Trophoblast cell (in vitro differentiated cells and primary cell): ENCODE data around the gene REV1.
"Not testable (repeated sequence)": the region's sequence is repeated elsewhere in the genome, so short reads cannot be mapped to it uniquely, and the experiment has no call there.

Experiments used
- DNase-seq, 2 donors: peaks; one replicate each; pipeline ENCODE4 v3.0.0-alpha.2; 2016
- H2AFZ ChIP-seq: 2 replicates; pipeline ENCODE4 v1.6.1; 2013; ENCODE audit warnings: low read length, moderate library complexity, mild to moderate bottlenecking; ENCODE audit not compliant: insufficient read depth, poor library complexity
- H2AK5ac ChIP-seq: 2 replicates; pipeline ENCODE4 v1.6.1; 2013; ENCODE audit warnings: mild to moderate bottlenecking, low read length
- H2BK120ac ChIP-seq: 2 replicates; pipeline ENCODE4 v1.6.1; 2013; ENCODE audit warnings: low read length, mild to moderate bottlenecking, moderate library complexity; ENCODE audit not compliant: insufficient read depth, poor library complexity
- H2BK12ac ChIP-seq: 2 replicates; pipeline ENCODE4 v1.6.1; 2013; ENCODE audit warnings: mild to moderate bottlenecking, low read length, moderate library complexity
- H2BK5ac ChIP-seq: 2 replicates; pipeline ENCODE4 v1.6.1; 2013; ENCODE audit warnings: low read length, low read depth, moderate library complexity, mild to moderate bottlenecking; ENCODE audit not compliant: poor library complexity
- H3K14ac ChIP-seq: 2 replicates; pipeline ENCODE4 v1.6.1; 2013; ENCODE audit warnings: mild to moderate bottlenecking, low read length
- H3K18ac ChIP-seq: 2 replicates; pipeline ENCODE4 v1.6.1; 2013; ENCODE audit warnings: mild to moderate bottlenecking, low read length
- H3K23ac ChIP-seq: 2 replicates; pipeline ENCODE4 v1.6.1; 2013; ENCODE audit warnings: low read length
- H3K27ac ChIP-seq: 2 replicates; pipeline ENCODE4 v1.5.1; 2013; ENCODE audit warnings: low read depth, mild to moderate bottlenecking, inconsistent platforms, low read length, moderate library complexity
- H3K27me3 ChIP-seq: 2 replicates; pipeline ENCODE4 v1.6.1; 2013; ENCODE audit warnings: inconsistent platforms, mild to moderate bottlenecking, low read length, moderate library complexity; ENCODE audit not compliant: insufficient read depth
- H3K36me3 ChIP-seq, 2 experiments: 1 replicate in 1 of 2; 2 replicates in 1 of 2; pipeline ENCODE4 v1.6.1; 2013; ENCODE audit warnings: low read length in 2 of 2, mild to moderate bottlenecking in 2 of 2, moderate library complexity in 1 of 2; ENCODE audit not compliant: insufficient read depth in 2 of 2, control insufficient read depth in 1 of 2
- H3K4ac ChIP-seq: 2 replicates; pipeline ENCODE4 v1.6.1; 2013; ENCODE audit warnings: low read depth, mild to moderate bottlenecking, low read length, moderate library complexity
- H3K4me1 ChIP-seq, 2 experiments: 1 replicate in 1 of 2; 2 replicates in 1 of 2; pipeline ENCODE4 v1.6.1; 2013; ENCODE audit warnings: low read length in 2 of 2, mild to moderate bottlenecking in 2 of 2, moderate library complexity in 1 of 2; ENCODE audit not compliant: insufficient read depth in 2 of 2, control insufficient read depth in 1 of 2
- H3K4me2 ChIP-seq: 2 replicates; pipeline ENCODE4 v1.6.1; 2013; ENCODE audit warnings: inconsistent platforms, mild to moderate bottlenecking, low read length, moderate library complexity
- H3K4me3 ChIP-seq: 2 replicates; pipeline ENCODE4 v1.5.1; 2013; ENCODE audit warnings: mild to moderate bottlenecking, low read depth, low read length, inconsistent platforms
- H3K79me1 ChIP-seq: one replicate; pipeline ENCODE4 v1.6.1; 2013; ENCODE audit warnings: low read length
- H3K79me2 ChIP-seq: 2 replicates; pipeline ENCODE4 v1.6.1; 2013; ENCODE audit warnings: low read length, mild to moderate bottlenecking; ENCODE audit not compliant: control insufficient read depth, insufficient read depth, poor library complexity
- H3K9ac ChIP-seq: 2 replicates; pipeline ENCODE4 v1.6.1; 2013; ENCODE audit warnings: mild to moderate bottlenecking, low read length
- H3K9me3 ChIP-seq: 2 replicates; pipeline ENCODE4 v1.6.1; 2013; ENCODE audit warnings: low read depth, mild to moderate bottlenecking, control low read depth, inconsistent platforms, low read length; ENCODE audit not compliant: insufficient read depth
- H4K12ac ChIP-seq: 2 replicates; pipeline ENCODE4 v1.6.1; 2013; ENCODE audit warnings: low read depth, mild to moderate bottlenecking, low read length, moderate library complexity
- H4K8ac ChIP-seq: 2 replicates; pipeline ENCODE4 v1.6.1; 2013; ENCODE audit warnings: low read depth, mild to moderate bottlenecking, low read length, moderate library complexity
- H4K91ac ChIP-seq: one replicate; pipeline ENCODE4 v1.6.1; 2013; ENCODE audit warnings: low read depth, mild to moderate bottlenecking, low read length, moderate library complexity
- WGBS: extraction: QIAGEN DNeasy Blood & Tissue Kit; methylation state at CpG from one replicate; pipeline ENCODE4 v1.1.7; 2013; ENCODE audit warnings: missing lambda C conversion rate; ENCODE audit not compliant: insufficient read length, insufficient coverage; ENCODE audit errors: extremely low coverage; 5-methylcytosine and 5-hydroxymethylcytosine counted together

The REV1 gene

DNA sequence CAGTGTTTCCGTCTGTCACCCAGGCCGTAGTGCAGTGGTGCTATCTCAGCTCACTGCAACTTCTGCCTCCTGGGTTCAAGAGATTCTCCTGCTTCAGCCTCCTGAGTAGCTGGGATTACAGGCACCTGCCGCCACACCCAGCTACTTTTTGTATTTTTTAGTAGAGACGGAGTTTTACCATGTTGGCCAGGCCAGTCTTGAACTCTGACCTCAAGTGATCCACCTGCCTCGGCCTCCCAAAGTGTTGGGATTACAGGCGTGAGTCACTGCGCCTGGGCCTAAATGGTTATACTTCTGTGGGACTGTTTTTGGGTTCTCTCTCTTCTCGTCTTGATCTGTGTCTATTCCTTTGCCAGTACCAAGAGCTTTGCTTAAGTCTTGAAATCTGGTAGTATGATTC, 135.0 kb downstream of the REV1 start:
- not testable (repeated sequence) for H4K12ac ChIP-seq, H3K18ac ChIP-seq, H3K79me2 ChIP-seq, H3K14ac ChIP-seq, H3K4ac ChIP-seq, H2BK12ac ChIP-seq, H4K91ac ChIP-seq, H2BK120ac ChIP-seq, H3K9ac ChIP-seq, H4K8ac ChIP-seq, H3K27ac ChIP-seq, H3K4me3 ChIP-seq, H2BK5ac ChIP-seq, H3K9me3 ChIP-seq, H2AK5ac ChIP-seq, H2AFZ ChIP-seq, H3K36me3 ChIP-seq, H3K27me3 ChIP-seq, H3K23ac ChIP-seq, H3K4me2 ChIP-seq, H3K79me1 ChIP-seq, H3K4me1 ChIP-seq, DNase-seq
- no CpG with 5 or more reads among the region's 8 CpGs for WGBS

GRCh38 chr2:99354070-99354469, 135.7 kb downstream of the REV1 start:
- Histone ChIP-seq H3K4me2 (no peak overlapping the region), H4K91ac (no peak overlapping the region), H2AK5ac (no peak overlapping the region), H3K9me3 (no peaks in the 10 kb centered on the region), H2AFZ (no peak overlapping the region), H2BK12ac (no peak overlapping the region), H3K14ac (no peak overlapping the region), H3K79me1 (no peaks in the 10 kb centered on the region), H3K9ac (no peak overlapping the region), H3K79me2 (peaks cover 2% of the 10 kb centered on the region), H3K4me1 (peaks cover 0 to 1% of the 10 kb centered on the region in 2 experiments), H3K23ac (no peak overlapping the region), H3K4me3 (no peak overlapping the region), H3K4ac (no peak overlapping the region), H2BK5ac (no peak overlapping the region), H4K8ac (no peak overlapping the region), H3K18ac (no peak overlapping the region), H4K12ac (no peak overlapping the region), H3K36me3 (no peaks in the 10 kb centered on the region), H3K27ac (no peak overlapping the region), H2BK120ac (no peak overlapping the region), H3K27me3 (no peaks in the 10 kb centered on the region)
- DNase-seq: no peak
- no CpG with 5 or more reads among the region's 1 CpG for WGBS
